GM19043 (cell line): Measurements from ENCODE around the gene NUP210.

Experiments used
- ATAC-seq: cut with Tn5 transposase; IDR thresholded peaks from one replicate; pipeline ENCODE4 v1.9.1; 2021; ENCODE audit warnings: low read depth; ENCODE audit not compliant: unreplicated experiment

The NUP210 gene

GRCh38 chr3:13407926-13408325, 12.2 kb downstream of the NUP210 start:
- no peak for ATAC-seq

- ATAC-seq, result no peak
Measured at GRCh38 chr3:13407475-13407874, 12.6 kb downstream of the NUP210 start.

GRCh38 chr3:13406190-13406589, 13.9 kb downstream of the NUP210 start:
- ATAC-seq, result no peak

GRCh38 chr3:13405614-13406013, 14.5 kb downstream of the NUP210 start:
- ATAC-seq, result no peak

GRCh38 chr3:13404626-13405452, 15.3 kb downstream of the NUP210 start:
- ATAC-seq, result no peak

GRCh38 chr3:13403847-13404246, 16.3 kb downstream of the NUP210 start:
- ATAC-seq, result no peak

GRCh38 chr3:13403213-13403819, 16.8 kb downstream of the NUP210 start:
- ATAC-seq, result no peak

- no peak for ATAC-seq
Measured at GRCh38 chr3:13401149-13401548, 19.0 kb downstream of the NUP210 start.

- no peak for ATAC-seq
Measured at GRCh38 chr3:13400114-13400673, 19.9 kb downstream of the NUP210 start.

- ATAC-seq, result no peak
Measured at GRCh38 chr3:13399603-13400002, 20.5 kb downstream of the NUP210 start.

- no peak for ATAC-seq
Measured at GRCh38 chr3:13397316-13397715, 22.8 kb downstream of the NUP210 start.

- no peak for ATAC-seq
Measured at GRCh38 chr3:13394363-13394762, 25.8 kb downstream of the NUP210 start.

GRCh38 chr3:13393427-13394360, 26.4 kb downstream of the NUP210 start:
- no peak for ATAC-seq

GRCh38 chr3:13391308-13391707, 28.8 kb downstream of the NUP210 start:
- ATAC-seq, result no peak

GRCh38 chr3:13389378-13389777, 30.7 kb downstream of the NUP210 start:
- no peak for ATAC-seq

GRCh38 chr3:13388816-13389215, 31.3 kb downstream of the NUP210 start:
- ATAC-seq, result no peak

- no peak for ATAC-seq
Measured at GRCh38 chr3:13385373-13385965, 34.7 kb downstream of the NUP210 start.

- ATAC-seq, result no peak
Measured at GRCh38 chr3:13380971-13381370, 39.2 kb downstream of the NUP210 start.

- no peak for ATAC-seq
Measured at GRCh38 chr3:13379201-13379830, 40.8 kb downstream of the NUP210 start.

GRCh38 chr3:13378155-13378554, 42.0 kb downstream of the NUP210 start:
- peak; percentile 76 for ATAC-seq
